GM04504 (cell line): ENCODE measurements around the gene MPG.

Experiments
- DNase-seq: peaks from one replicate; pipeline ENCODE4 v3.0.0-alpha.2; 2012; ENCODE audit warnings: low read depth

The MPG gene

DNA sequence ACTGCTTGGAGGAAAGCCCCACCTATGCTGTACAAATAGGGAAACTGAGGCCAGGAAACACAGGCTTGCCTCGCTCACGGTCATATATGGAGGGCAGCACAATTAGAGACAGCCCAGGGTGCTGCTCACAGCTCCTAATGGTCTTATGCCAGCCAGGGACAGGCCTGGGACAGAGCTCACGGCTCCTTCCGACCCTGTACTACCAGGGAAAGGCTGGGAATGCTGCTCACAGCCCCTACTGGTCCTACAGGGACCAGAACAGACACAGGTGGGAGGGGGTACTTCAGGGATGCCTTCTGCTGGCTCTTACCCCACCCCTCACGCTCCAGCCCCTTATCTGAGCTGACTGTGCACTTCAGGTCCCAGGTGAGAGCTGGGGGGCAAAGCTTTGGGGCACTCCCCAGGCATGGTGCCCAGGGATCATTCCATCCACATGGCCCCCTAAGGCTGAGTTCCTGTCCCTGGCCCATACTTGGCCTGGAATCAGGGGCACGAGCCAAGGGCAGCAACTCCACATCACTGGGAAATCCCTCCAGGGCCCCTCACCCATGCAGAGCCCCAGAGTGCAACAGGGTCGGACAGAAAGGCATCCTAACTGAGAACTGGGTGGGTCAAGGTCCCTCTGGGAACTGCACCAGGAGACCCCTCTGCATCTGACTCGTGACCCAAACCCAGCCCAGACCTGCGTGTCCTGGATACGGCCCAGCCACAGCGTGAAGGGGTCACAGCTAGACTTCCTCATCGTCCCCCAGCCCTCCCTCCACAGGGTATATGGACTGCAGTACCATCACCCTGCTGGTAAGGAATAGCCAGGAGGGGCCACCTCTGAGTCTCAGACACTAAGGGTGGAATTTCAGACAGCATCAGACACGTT, 11.5 kb upstream of the MPG start:
- DNase-seq: no peak

DNA sequence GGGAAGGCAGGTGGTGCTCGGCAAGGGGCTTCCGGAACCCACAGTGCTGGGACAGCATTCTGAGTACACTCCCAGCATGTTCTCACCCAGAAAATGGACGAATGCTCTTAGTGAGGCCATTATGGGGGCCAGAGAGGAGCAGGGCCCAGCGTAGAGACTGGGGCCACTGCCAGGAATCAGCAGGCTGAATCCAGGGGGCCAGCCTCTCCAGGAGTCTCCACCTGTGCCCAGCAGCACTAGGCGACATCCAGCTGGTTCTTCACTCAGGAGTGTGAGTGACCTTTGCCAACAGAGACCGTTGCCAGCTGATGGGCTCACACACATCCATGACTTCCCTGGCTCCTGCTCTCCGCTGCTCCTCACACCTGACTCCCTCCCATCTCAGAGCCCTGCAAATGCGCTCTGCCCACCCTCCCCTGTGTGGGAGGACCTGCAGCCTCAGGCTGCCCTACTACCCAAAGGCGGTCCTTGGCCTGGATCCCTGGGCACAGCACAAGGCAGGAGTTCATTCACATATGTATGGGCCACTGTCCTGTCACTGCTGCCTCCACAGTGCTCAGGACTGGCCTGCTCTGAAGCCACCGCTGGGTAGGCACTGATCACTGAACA, 10.7 kb upstream of the MPG start:
- DNase-seq: no peak

DNA sequence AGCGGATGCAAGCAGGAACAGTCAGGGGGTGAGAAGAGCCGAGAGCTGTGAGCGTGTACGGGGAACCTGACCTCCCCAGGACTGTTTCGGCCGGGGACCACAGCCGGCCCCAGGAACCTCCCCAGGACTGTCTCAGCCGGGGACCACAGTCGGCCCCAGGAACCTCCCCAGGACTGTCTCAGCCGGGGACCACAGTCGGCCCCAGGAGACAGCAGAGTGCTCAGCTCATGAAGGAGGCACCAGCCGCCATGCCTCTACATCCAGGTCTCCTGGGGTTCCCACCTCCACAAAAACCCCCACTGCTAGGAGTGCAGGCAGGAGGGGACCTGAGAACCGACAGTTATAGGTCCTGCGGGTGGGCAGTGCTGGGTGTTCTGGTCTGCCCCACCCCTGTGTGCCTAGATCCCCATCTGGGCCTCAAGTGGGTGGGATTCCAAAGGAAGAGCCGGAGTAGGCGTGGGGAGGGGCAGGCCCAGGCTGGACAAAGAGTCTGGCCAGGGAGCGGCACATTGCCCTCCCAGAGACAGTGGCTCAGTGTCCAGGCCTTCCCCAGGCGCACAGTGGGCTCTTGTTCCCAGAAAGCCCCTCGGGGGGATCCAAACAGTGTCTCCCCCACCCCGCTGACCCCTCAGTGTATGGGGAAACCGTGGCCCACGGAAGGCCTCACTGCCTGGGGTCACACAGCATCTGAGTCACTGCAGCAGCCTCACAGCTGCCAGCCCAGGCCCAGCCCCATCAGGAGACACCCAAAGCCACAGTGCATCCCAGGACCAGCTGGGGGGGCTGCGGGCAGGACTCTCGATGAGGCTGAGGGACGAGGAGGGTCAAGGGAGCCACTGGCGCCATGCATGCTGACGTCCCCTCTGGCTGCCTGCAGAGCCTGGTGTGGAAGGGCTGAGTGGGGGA, 9.9 kb upstream of the MPG start:
- no peak for DNase-seq

DNA sequence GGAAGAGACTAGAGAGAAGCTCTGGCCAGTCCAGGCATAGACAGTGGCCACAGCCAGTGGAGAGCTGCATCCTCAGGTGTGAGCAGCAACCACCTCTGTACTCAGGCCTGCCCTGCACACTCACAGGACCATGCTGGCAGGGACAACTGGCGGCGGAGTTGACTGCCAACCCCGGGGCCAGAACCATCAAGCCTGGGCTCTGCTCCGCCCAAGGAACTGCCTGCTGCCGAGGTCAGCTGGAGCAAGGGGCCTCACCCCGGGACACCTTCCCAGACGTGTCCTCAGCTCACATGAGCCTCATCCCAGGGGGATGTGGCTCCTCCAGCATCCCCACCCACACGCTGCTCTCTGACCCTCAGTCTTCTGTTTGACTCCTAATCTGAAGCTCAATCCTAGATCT, 8.8 kb upstream of the MPG start:
- DNase-seq: no peak

DNA sequence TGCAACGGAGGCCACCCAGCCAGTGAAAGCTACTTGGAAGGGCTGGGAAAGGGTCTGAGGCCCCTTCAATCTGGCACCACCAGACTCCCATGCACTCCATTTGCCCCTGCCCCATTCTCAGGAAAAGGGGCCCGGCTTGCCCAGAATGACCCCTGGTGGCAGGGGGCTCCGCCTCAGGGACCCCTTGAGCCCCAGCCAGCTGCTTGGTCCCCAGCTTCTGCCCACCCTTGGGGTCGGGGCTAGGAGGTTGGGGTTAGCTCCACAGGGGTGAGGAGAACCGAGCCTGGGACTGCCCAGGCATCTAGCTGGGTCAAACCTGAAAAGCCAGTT, 6.8 kb upstream of the MPG start:
- DNase-seq: no peak

DNA sequence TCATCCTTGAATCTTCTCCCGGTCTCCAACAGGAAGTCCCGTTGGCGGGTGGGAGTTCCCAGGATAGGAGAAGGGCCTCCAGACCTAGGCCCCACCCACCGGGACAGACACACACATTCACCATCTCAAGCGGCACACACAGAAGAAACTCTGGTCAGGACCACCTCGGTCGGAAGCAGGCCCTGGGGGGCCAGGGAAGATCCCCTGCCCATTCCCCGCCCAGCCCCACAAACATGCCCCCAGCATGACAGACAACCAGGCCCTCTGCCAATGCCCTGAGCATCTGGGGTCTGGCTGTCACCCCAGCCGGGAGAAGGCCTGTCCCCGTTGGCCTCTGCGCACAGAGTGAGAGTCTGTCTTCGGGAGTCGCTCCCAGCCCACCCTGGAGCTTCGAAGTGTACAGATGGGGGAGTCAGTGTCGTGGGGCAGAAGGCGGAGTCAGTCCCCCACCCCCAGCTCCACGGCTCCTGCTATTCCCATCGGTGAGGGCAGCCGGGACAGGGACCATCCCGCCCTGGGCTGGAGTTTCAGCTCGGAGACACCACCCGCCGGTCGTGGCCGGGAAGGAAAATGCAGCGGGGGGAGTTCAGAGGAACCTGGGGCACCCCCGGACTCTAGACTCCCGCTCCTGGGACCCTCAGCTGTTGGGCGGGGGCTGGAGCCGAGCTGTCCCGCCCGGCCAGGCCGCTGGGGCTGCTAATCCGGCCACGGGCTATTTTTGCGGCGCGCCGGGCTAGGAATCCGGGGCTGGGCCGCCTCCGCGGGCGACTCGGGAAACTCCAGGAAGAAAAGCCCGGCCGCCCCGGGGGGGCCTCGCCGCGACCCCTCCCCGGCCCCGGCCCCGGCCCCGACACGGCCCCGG, 6.3 kb upstream of the MPG start:
- no peak for DNase-seq

DNA sequence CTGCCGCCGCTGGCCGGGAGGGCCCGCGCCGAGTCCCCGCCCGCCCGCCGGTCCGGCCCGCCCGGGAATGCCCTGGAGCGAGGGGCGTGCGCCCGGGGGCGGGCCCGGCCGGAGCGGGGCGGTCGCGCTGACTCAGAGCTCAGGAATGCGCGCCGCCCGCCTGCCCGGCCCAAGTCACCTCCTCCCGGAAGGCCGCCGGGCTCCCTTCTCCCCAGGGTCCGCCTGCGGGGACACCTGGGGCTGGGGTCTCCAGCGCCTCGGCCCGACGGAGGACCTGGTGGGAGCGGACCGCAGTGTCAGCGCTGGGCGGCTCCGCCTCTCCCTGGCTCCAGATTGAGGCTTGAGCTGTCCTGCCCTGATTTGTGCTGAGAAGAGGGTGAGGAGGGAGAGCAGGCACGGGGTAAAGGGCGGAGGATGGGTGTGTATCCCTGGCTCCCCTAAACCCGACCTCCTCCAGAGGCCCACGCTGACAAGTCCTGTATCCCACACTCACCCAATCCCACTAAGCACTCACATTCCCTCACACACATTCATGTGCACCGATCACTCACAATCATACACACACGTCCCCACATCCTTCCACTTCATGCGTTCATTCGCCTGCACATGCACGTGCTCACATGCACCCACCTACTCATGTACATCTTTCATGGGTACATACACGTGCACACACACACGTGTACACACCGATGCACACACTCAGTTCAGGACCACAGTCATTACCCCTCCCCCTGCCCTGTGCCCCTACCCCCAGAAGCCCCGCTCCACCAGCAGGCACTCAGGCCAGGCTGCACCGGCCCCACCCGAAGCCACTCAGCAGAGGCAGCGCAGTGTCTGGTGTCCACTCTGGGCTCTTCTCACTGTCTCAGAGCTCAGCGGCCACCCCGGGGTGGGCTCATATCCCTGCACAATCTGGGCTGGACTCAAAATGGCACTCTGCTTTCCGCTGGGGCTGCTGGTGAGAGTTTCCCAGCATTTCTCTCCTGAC, 5.2 kb upstream of the MPG start, which contains the start of gene RHBDF1:
RHBDF1 (minus strand) TSS at position 71 of the 988 bp plus-strand sequence. CDS start 7,616 bp downstream, outside the sequence.
- no peak for DNase-seq

DNA sequence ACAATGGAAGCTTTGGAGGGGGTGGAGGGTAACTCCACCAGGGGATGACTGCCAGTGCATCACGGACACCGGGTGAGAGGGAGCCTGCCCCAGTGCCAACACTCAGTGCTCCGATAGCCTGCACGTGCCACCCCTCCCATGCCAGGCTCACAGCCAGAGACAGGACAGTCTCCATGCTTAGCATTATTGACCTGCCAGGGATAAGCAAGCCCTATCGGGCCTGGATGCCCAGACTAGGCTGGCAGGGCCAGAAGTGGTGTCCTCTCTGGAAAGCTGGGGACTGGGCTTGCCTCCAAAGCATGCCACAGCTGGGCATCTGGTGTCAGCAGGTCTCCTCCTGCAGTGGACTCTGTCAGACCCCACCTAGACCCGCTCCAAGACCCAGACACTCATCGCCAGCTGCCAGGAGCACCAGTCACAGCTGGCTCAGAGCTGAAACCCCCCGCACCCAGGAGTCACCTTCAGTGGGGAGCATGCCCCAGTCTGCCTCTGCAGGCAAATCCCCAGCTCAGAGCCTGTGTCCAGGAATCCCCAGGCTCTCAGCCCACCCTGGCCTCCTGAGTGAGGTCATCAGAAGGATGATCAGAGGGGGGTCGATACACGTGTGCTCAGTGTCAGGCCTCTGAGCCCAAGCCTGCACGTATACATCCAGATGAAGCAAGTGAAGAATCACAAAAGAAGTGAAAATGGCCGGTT, 3.8 kb upstream of the MPG start:
- DNase-seq: no peak

DNA sequence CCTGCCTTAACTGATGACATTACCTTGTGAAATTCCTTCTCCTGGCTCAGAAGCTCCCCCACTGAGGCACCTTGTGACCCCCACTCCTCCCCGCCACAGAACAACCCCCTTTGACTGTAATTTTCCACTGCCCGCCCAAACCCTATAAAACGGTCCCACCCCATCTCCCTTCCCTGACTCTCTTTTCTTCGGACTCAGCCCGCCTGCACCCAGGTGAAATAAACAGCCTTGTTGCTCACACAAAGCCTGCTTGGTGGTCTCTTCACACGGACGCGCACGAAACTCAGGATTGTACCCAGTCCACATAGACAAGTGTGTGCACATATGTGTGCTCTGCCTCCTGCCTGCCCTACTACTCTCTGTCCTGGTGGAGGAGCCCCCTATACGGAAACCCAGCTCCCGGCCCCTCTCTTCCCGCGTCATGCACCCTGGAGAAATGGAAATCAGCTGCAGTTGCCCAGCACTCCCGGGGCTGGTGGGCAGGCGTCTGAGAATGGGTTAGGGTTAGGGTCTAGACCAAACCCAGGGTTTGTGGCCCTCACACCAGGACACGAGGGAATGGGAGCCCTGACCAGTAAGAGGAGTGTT, 3.2 kb upstream of the MPG start:
- DNase-seq: no peak

DNA sequence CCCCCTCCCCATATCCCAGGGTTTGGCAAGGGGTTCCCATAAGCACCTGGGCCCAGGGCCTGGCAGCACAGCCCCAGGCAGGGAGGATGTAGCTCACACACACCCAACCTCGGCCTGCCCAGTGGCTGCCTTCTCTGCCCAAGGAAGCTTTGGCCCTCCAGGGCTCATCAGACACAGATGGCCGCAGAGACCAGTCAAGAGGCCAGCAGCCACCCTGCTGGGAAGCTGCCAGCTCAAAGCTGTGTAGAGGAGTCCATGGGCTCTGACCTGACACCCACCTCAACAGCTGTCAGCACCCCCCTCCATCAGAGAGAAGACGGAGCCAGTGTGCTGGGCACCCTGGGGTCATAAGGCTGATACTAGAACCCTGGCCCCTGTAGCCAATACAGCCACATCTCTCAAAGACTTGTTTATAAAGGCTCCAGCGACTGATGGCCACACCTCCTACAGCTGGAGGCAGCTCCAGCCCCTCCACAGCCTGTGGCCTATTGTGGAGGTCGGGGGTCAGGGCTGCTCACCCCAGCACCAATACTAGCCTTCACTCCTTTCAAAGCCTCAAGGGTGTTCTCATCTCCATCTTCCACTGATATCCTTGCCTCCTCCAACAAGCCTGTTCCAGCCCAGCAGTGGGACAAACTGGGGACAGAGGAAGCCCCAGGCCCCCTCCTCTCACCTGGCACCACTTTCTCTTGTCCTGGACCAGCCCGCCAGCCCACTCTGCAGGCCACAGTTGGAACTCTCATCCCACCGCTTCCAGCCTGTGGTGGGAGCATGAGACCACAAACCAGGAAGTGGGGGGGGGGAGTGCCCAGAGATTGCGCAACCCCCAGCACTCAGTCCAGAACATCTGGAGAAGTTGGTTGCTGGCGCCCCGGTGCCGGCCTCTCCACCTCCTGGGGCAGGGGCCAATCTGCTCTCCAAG, 2.2 kb upstream of the MPG start:
- DNase-seq: peak; percentile 62

DNA sequence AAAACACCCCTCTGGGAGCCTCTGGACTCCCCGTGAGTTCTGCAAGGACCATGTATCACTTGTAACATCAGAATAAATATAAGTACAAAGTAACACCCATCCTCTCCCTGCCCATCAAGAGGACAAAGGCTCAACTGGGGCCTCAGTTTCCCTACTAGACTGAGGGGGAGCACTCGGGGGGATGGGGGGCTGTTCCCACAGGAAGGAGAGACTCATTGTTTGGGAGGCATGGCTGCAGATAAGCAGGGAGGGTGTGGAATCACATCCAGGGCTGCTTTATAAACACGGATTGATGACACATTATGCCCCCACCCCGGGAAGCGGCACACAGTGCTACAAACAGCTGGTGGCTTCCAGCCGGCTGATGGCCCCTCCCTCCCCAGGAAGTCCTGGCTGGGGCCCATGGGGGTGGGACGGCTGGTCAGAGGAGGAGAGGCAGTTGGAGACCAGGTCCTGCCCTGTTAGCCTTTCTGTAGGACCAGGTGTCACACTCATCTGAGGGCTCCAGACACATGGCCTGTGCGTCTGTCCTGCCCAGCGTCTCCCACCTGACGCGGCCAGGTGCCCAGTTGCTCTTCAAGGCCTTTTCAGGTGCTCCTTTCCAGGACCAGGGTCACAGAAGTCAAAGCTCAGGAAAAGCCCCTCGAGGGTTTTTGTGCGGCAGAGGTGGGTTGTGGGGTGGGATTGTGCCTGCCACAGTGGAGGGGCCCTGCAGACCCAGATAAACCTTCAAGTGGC, 1.3 kb upstream of the MPG start:
- peak; percentile 69 for DNase-seq

DNA sequence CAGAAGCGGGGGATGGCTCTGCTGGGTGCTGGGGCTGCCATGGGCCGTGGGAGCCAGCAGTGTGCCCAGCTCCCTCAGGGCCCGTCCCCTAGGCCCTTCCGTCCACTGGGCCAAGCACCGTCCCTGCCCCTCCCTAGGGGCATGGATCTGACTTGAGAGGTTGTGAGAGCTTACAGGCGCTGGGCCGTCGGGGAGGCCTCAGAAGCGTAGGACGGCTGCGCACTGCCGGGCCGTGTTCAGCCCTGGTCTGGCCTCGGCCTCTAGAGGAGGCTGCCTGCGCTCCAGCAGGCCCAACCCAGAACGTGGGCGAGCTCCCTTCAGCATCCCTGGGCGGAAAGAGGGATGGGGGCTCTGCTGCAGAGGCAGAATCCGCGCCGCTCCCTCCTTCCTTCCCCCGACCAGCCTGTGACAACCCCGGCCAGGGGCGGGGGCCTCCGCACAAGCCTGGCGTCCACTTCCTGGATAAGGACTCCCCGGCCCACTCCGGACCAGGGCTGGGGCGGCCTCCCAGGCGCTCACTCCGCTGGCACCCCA, 685 bp upstream of the MPG start:
- DNase-seq: no peak

DNA sequence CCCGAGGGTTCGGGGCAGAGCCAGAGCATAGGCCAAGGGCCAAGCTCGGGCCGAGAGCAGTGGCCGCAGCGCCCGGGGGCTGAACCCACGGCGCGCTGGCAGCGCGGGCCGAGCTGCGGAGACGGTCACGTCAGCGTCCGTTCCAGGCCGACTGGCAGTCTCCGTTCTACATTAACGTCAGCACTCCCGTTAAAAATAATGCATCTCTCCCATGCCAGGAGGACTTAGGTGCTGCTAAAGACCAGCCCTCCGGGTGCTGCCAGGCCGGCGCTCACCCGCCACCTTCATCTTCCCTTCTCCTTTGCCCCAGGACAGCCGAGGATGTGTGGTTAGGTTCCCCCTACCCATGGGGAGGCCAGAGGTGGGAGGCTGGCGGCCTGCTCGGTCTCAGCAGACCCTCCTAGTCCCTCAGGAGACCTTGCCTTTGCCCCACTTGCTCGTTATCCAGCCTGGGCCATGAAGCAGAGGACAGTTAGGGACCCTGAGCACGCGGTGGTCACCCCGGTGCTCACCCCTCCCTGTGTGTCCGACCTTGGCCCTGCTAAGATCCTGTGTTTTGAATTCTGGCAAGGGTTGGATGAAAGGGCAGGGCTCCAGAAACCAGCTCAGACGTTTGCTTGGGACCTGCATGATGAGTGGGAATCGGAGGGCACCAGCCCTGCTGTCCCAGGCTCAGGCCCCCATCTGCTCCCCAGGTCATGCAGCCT, 572 bp downstream of the MPG start:
- no peak for DNase-seq

DNA sequence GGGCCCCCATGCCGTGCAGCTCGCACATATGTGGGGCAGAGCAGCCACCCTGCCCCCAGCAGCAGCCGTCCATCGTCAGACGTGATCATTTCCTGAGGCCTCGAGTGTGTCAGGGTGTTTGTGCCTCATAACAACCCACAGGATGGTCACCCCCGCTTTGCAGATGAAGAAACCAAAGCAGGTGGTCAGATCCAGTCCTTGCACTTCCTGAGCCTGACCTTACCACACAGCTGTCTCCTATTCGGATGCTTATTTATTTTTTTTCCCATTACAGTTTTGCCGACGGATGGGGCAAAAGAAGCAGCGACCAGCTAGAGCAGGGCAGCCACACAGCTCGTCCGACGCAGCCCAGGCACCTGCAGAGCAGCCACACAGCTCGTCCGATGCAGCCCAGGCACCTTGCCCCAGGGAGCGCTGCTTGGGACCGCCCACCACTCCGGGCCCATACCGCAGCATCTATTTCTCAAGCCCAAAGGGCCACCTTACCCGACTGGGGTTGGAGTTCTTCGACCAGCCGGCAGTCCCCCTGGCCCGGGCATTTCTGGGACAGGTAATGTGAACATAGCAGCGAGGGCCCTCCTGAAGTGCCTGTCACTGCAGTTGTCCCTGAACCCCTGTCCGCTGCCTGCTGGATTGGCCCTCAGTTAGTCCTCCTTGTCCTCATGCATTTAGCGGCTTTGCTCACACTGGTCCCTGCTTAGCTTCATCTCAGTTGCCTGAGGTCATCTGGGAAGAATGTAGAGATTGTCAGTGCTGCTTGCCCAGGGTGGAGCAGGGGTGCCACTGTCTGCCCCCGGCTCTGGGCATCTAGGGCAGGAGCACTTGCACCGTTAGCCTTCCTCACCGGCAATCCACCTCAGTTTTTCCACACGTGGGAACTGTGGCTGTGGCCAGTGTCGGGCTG, 1.4 kb downstream of the MPG start:
- no peak for DNase-seq

DNA sequence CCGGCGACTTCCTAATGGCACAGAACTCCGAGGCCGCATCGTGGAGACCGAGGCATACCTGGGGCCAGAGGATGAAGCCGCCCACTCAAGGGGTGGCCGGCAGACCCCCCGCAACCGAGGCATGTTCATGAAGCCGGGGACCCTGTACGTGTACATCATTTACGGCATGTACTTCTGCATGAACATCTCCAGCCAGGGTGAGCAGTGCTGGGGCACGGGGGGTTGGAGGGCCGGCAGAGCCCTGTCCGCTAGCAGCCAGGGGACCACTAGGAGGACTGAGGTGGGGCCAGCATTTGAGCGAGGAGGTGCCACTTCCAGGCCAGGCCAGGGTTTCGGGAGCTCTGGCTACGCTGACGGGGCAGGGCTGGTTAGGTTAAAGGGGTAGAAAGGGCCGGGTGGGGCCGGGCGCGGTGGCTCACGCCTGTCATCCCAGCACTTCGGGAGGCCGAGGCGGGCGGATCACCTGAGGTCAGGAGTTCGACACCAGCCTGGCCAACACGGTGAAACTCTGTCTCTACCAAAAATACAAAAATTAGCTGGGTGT, 5.1 kb downstream of the MPG start:
- DNase-seq: no peak
